Measurements from ENCODE around the gene SFRP2. TPM values are rescaled to one million over a fixed set of nuclear protein-coding genes. Genes with fewer than 3 reads are reported as not detected.
A peak's percentile ranks its signal among the peaks of the same experiment; 100 is the strongest.

The SFRP2 gene
- total RNA-seq, 4 donors from 2014 or later = 1.4 to 6.9 (median 4.2) TPM

- intact Hi-C loops (cut with DNase I; ENCODE audit: low total_unique reads) = no loop called here
- H3K4me3 ChIP-seq (ENCODE audit: low read depth, poor library complexity, severe bottlenecking) = no peak overlapping the region
- 98 to 100% methylated on average over 1 of the region's 1 CpG for WGBS, 2 donors
- DNase-seq (ENCODE audit: low spot score in 2 of 2) = no peak
- TF ChIP-seq, protein P1, sequence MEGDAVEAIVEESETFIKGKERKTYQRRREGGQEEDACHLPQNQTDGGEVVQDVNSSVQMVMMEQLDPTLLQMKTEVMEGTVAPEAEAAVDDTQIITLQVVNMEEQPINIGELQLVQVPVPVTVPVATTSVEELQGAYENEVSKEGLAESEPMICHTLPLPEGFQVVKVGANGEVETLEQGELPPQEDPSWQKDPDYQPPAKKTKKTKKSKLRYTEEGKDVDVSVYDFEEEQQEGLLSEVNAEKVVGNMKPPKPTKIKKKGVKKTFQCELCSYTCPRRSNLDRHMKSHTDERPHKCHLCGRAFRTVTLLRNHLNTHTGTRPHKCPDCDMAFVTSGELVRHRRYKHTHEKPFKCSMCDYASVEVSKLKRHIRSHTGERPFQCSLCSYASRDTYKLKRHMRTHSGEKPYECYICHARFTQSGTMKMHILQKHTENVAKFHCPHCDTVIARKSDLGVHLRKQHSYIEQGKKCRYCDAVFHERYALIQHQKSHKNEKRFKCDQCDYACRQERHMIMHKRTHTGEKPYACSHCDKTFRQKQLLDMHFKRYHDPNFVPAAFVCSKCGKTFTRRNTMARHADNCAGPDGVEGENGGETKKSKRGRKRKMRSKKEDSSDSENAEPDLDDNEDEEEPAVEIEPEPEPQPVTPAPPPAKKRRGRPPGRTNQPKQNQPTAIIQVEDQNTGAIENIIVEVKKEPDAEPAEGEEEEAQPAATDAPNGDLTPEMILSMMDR (IDR thresholded peaks at IDR 0.05) = no peak
- no peak for TF ChIP-seq POLR2A (IDR thresholded peaks at IDR 0.05)
These were observed 25.5 kb downstream of the SFRP2 start for GRCh38 chr4:153763404-153763803.

DNA sequence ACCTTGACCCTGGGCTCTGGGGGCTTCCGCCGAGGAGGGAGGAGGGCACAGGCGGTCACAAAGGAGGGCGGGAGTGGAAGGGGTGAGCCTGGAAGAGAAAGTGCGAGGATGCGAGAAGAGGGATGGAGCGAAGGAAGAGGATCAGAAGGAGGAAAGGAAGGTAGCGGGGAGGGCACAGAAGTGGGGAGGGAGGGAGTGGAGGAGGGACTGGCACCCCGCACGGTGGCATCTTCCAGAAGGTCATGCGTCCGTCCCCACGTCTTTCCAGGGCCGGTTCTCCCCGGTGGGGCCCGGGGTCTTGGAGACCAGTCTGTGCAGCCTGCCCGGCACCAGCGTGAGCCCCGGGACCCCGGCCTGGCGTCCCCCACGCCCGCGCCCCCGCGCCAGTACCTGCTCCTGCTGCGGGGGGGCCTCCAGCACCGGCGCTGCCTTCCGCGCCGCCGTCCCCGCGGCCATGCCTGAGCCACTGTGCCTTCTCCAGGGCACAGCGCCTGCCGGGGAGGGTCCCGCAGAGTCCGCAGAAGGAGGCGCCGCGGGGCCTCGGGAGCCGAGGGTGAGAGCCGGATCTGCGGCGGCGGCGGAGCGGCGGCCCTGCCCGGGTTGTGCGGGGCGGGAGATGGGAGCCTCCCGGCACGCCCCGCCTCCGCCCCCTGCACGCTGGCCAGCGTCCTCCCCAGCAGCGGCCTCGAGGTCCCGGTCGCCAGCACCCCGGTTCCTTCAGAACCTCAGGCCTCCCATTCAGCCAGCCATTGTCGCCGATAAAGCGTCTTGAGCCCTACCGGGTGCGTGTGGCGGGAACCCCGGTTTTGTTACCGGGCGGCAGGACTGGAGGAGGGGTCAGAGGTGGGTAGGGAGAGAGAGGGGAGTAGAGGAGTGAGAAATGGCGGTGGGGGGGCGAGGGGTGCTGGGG lies 29.2 kb downstream of the SFRP2 start, which contains the start of gene RNF175:
Gene RNF175 (minus strand): TSS at position 618 of the 910 bp plus-strand sequence. CDS start 162 bp downstream, at position 456.
- intact Hi-C loops (cut with DNase I; ENCODE audit: low total_unique reads) = loop anchor here (10.0 kb wide), 1 partner anchor 125 kb away; no protein-coding TSS in a partner anchor
- no peak for DNase-seq (ENCODE audit: low spot score in 2 of 2)
- WGBS, 2 donors = 8 to 10% methylated on average over 48 to 58 of the region's 76 CpGs
- TF ChIP-seq, protein P1 (IDR thresholded peaks at IDR 0.05) = no peak
- no peak for TF ChIP-seq POLR2A (IDR thresholded peaks at IDR 0.05)
- H3K4me3 ChIP-seq (ENCODE audit: low read depth, poor library complexity, severe bottlenecking) = peak within 1 kb of the TSS; percentile 28

DNA sequence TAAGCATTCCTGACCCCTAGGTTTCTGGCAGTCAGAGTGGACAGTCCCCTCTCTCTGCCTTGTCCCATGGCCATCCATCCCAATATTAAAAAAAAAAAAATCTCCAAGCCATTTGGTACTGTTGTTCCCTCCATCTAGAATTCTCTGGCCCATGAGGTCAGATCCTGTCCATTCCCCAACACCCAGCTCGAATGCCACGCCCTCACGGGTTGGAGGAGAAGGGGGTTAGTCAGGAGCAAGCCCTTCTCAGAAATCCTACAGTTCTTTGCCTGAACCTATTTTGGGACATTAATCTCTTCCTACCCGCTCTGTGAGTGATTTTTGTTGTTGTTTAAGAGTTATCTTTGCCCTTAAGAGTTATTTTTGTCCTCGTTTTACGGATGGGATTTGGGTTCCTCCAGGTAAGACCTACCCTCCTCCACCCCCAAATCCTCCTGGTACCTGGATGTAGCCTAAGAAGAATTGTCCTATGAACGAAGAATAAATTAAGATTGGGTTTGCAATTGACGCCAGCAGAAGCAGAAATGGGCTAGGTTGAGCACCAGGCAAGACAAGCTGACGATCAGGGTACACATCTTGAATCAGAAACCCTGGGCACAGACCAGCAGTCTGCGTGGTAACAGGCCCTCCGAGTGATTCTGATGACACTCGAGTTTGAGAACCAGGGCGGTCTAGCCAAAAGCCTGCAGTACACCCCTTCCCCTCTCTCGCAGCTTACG lies 30.0 kb downstream of the SFRP2 start:
- DNase-seq (ENCODE audit: low spot score in 2 of 2) = no peak
- peak overlapping the region; percentile 28 for H3K4me3 ChIP-seq (ENCODE audit: low read depth, poor library complexity, severe bottlenecking)
- intact Hi-C loops (cut with DNase I; ENCODE audit: low total_unique reads) = loop anchor here (10.0 kb wide), 1 partner anchor 124 kb away; no protein-coding TSS in a partner anchor
- no peak for TF ChIP-seq POLR2A (IDR thresholded peaks at IDR 0.05)
- TF ChIP-seq, protein P1 (IDR thresholded peaks at IDR 0.05) = no peak
- 64 to 72% methylated on average over 15 of the region's 15 CpGs for WGBS, 2 donors

DNA sequence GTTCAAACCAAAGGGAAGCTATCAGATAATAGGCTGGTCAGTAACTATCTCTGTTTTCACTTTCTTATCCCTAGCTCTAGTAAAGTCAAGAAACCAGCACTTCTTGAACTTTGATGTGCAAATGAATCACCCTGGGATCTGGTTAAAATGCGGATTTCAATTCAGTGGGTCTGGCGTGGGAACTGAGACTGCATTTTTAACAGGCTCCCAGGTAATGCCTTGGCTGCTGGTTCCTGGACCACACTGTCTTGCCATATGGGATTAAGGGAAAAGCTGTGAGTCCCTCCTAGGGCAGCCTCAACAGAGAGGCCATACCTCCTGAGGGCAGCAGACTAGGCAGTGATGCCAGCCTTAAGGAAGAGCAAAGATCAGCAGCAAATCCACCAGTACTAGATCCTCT lies 30.7 kb downstream of the SFRP2 start:
- WGBS, 2 donors = 90 to 92% methylated on average over 2 of the region's 2 CpGs

GRCh38 chr4:153757407-153757806 lies 31.5 kb downstream of the SFRP2 start:
- WGBS, 2 donors = 87% methylated on average over 1 of the region's 1 CpG
- DNase-seq (ENCODE audit: low spot score in 2 of 2) = no peak
- TF ChIP-seq POLR2A (IDR thresholded peaks at IDR 0.05) = no peak
- TF ChIP-seq, protein P1 (IDR thresholded peaks at IDR 0.05) = no peak
- H3K4me3 ChIP-seq (ENCODE audit: low read depth, poor library complexity, severe bottlenecking) = no peak overlapping the region
- intact Hi-C loops (cut with DNase I; ENCODE audit: low total_unique reads) = loop anchor here (10.0 kb wide), 1 partner anchor 123 kb away; no protein-coding TSS in a partner anchor

More for the DNA sequence above, 30.7 kb downstream of the SFRP2 start:
- TF ChIP-seq POLR2A (IDR thresholded peaks at IDR 0.05) = no peak
- TF ChIP-seq, protein P1 (IDR thresholded peaks at IDR 0.05) = no peak
- H3K4me3 ChIP-seq (ENCODE audit: low read depth, poor library complexity, severe bottlenecking) = no peak overlapping the region
- intact Hi-C loops (cut with DNase I; ENCODE audit: low total_unique reads) = loop anchor here (10.0 kb wide), 1 partner anchor 123 kb away; no protein-coding TSS in a partner anchor
- no peak for DNase-seq (ENCODE audit: low spot score in 2 of 2)
